HEK293T (cell line): ENCODE data around the gene KRT27.

ENCODE experiments used
- BHLHE40 ChIP-seq: fragments of 450-650 bp; IDR thresholded peaks from 2 replicates; pipeline ENCODE4 v1.6.1; 2016; ENCODE audit warnings: mild to moderate bottlenecking, moderate library complexity, borderline replicate concordance
- ELF4 ChIP-seq: fragments of 450-650 bp; IDR thresholded peaks from 2 replicates; pipeline ENCODE4 v1.6.1; 2017; ENCODE audit warnings: antibody characterized with exemption
- FOXK2 ChIP-seq: fragments of 450-650 bp; IDR thresholded peaks from 2 replicates; pipeline ENCODE4 v1.6.1; 2016; ENCODE audit warnings: mild to moderate bottlenecking
- FOXM1 ChIP-seq: fragments of 450-650 bp; IDR thresholded peaks from 2 replicates; pipeline ENCODE4 v1.6.1; 2017; ENCODE audit warnings: mild to moderate bottlenecking, borderline replicate concordance
- HDGF ChIP-seq: fragments of 450-650 bp; IDR thresholded peaks from 2 replicates; pipeline ENCODE4 v1.6.1; 2017; ENCODE audit warnings: antibody characterized with exemption, borderline replicate concordance
- SP1 ChIP-seq: fragments of 450-650 bp; IDR thresholded peaks from 2 replicates; pipeline ENCODE4 v1.6.1; 2017
- TARDBP ChIP-seq: fragments of 450-650 bp; IDR thresholded peaks from 2 replicates; pipeline ENCODE4 v1.6.1; 2016

- TF ChIP-seq HDGF (no peak), SP1 (no peak), TARDBP (no peak), FOXK2 (no peak), BHLHE40 (no peak), FOXM1 (no peak), ELF4 (no peak)
Observed at GRCh38 chr17:40830085-40830776, 47.9 kb upstream of the KRT27 start.
